ENCODE data around the gene SHISAL1.
"Not testable (repeated sequence)": the region's sequence is repeated elsewhere in the genome, so short reads cannot be mapped to it uniquely, and the experiment has no call there.

Gene SHISAL1

GRCh38 chr22:44256556-44257485 is 55.9 kb downstream of the SHISAL1 start:
- DNase-seq = no peak

GRCh38 chr22:44256085-44256484 is 56.7 kb downstream of the SHISAL1 start:
- no peak for DNase-seq

- DNase-seq = no peak
These were observed 57.9 kb downstream of the SHISAL1 start for GRCh38 chr22:44254811-44255210.

- DNase-seq = no peak
These were observed 63.2 kb downstream of the SHISAL1 start for GRCh38 chr22:44249376-44250147.

- DNase-seq = no peak
These were observed 63.8 kb downstream of the SHISAL1 start for GRCh38 chr22:44248926-44249325.

GRCh38 chr22:44247923-44248892 is 64.5 kb downstream of the SHISAL1 start:
- DNase-seq = no peak

- DNase-seq = no peak
These were observed 65.4 kb downstream of the SHISAL1 start for GRCh38 chr22:44247346-44247745.

GRCh38 chr22:44246615-44247326 is 66.0 kb downstream of the SHISAL1 start:
- no peak for DNase-seq

- no peak for DNase-seq
These were observed 66.9 kb downstream of the SHISAL1 start for GRCh38 chr22:44245867-44246266.

GRCh38 chr22:44245438-44245837 is 67.3 kb downstream of the SHISAL1 start:
- DNase-seq = no peak

GRCh38 chr22:44244265-44244822 is 68.4 kb downstream of the SHISAL1 start:
- DNase-seq = no peak

GRCh38 chr22:44243761-44244160 is 69.0 kb downstream of the SHISAL1 start:
- no peak for DNase-seq

- DNase-seq = no peak
These were observed 69.6 kb downstream of the SHISAL1 start for GRCh38 chr22:44242946-44243724.

GRCh38 chr22:44241121-44241520 is 71.6 kb downstream of the SHISAL1 start:
- DNase-seq = not testable (repeated sequence)

- no peak for DNase-seq
These were observed 75.5 kb downstream of the SHISAL1 start for GRCh38 chr22:44237290-44237689.

- not testable (repeated sequence) for DNase-seq
These were observed 78.4 kb downstream of the SHISAL1 start for GRCh38 chr22:44234372-44234771.

- DNase-seq = no peak
These were observed 81.5 kb downstream of the SHISAL1 start for GRCh38 chr22:44231233-44231632.

- no peak for DNase-seq
These were observed 82.9 kb downstream of the SHISAL1 start for GRCh38 chr22:44229809-44230208.

- DNase-seq = no peak
These were observed 83.4 kb downstream of the SHISAL1 start for GRCh38 chr22:44229331-44229730.

- no peak for DNase-seq
These were observed 86.9 kb downstream of the SHISAL1 start for GRCh38 chr22:44225812-44226211.

All from NCI-H526 (cell line).